ENCODE results near the gene JTB.

The JTB gene

DNA sequence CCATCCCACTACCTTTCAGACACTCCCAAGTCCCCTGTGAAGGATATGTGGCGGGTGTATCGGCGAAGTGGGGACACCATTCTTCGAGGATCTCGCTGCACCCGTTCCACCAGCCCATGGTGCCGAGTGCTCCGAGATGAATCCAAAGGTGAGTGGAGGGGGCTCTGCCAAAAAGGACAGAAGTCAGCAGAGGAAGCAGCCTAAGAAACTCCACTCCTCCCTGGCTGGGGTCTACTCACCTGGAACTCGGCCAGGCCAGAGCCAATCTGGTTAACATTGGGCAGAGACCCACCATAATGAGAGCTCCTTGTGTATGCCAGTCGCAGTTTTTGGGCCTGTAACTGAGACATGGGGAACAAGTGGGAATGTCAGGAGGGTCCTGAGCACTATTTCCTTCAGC, 22.6 kb downstream of the JTB start:
- Histone ChIP-seq H4K20me1 (ENCODE audit: insufficient read depth) (0 out of 2 replicates have a peak, but pooled peaks cover 7% of the 10 kb centered on the region), H3K79me2 (ENCODE audit: insufficient read depth, low read depth) (peaks cover 43% of the 10 kb centered on the region), H3K9ac (no peak overlapping the region)

DNA sequence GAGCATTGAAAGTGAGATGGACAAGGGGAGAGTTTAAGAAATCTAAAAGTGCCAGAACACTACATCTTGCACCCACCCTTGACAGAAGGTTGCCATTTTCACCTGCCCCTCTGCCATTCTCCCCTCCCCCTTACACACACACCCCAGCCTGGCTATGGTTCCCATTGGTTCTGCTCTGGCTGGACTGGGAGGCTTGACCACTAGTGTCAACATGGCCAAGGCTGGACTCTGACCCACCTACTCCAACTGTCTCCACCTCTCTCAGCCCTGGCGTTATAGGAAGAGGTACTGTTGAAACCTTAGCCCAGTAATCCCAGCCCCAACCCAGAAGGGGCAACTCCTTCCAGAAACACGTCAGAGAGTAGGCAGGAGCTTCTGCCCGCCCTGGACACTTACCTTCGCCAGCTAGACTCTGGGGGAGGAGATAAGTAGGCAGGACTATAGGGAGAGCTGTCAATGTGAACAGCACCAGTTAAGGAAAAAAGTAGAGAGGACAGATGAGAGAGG, 23.6 kb downstream of the JTB start:
- Histone ChIP-seq H3K27ac (no peak overlapping the region), H3K4me2 (no peak overlapping the region), H4K20me1 (ENCODE audit: insufficient read depth) (0 out of 2 replicates have a peak, but pooled peaks cover 7% of the 10 kb centered on the region), H3K4me3 (IDR thresholded peaks at IDR 0.05; ENCODE audit: insufficient read depth, low read depth, low read length) (no peak overlapping the region), H3K36me3 (ENCODE audit: insufficient read depth) (no peaks in the 10 kb centered on the region; the same call in 1 of the 2 replicates), H2AFZ (ENCODE audit: low read depth) (no peak overlapping the region), H3K4me1 (ENCODE audit: low read depth, poor library complexity, severe bottlenecking) (peaks cover 18% of the 10 kb centered on the region), H3K79me2 (ENCODE audit: insufficient read depth, low read depth) (peaks cover 43% of the 10 kb centered on the region), H3K9ac (no peak overlapping the region), H3K27me3 (ENCODE audit: insufficient read depth, low read depth) (no peaks in the 10 kb centered on the region)
- TF ChIP-seq, protein P1, sequence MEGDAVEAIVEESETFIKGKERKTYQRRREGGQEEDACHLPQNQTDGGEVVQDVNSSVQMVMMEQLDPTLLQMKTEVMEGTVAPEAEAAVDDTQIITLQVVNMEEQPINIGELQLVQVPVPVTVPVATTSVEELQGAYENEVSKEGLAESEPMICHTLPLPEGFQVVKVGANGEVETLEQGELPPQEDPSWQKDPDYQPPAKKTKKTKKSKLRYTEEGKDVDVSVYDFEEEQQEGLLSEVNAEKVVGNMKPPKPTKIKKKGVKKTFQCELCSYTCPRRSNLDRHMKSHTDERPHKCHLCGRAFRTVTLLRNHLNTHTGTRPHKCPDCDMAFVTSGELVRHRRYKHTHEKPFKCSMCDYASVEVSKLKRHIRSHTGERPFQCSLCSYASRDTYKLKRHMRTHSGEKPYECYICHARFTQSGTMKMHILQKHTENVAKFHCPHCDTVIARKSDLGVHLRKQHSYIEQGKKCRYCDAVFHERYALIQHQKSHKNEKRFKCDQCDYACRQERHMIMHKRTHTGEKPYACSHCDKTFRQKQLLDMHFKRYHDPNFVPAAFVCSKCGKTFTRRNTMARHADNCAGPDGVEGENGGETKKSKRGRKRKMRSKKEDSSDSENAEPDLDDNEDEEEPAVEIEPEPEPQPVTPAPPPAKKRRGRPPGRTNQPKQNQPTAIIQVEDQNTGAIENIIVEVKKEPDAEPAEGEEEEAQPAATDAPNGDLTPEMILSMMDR (conservative IDR thresholded peaks at IDR 0.05; ENCODE audit: low read depth, low read length): no peak

More for the DNA sequence above, 22.6 kb downstream of the JTB start:
- H3K27ac ChIP-seq: no peak overlapping the region
- peaks cover 23% of the 10 kb centered on the region for H3K4me1 ChIP-seq (ENCODE audit: low read depth, poor library complexity, severe bottlenecking)
- TF ChIP-seq, protein P1 (conservative IDR thresholded peaks at IDR 0.05; ENCODE audit: low read depth, low read length): no peak
- no peaks in the 10 kb centered on the region for H3K27me3 ChIP-seq (ENCODE audit: insufficient read depth, low read depth)
- no peaks in the 10 kb centered on the region; the same call in 1 of the 2 replicates for H3K36me3 ChIP-seq (ENCODE audit: insufficient read depth)
- no peak overlapping the region for H3K4me3 ChIP-seq (IDR thresholded peaks at IDR 0.05; ENCODE audit: insufficient read depth, low read depth, low read length)
- no peak overlapping the region for H2AFZ ChIP-seq (ENCODE audit: low read depth)
- H3K4me2 ChIP-seq: no peak overlapping the region

DNA sequence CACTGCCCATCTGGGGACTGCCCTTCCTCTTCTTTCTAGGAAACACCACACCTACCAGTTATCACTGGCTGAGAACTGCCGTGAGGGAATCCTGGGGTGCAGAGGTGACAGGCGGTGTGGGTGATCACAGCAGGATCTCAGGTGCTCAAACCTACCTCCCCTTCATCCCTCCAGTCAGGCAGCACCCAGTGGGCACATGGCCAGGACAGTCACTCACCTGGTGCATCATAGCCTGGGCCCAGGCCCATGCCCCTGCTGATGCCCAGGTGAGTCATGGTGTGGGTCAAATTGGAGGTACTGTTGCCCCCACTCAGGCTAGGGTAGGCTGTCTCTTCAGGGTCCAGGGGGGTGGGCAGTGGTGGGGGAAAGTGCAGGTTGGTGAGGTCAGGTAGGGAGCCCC, 25.7 kb downstream of the JTB start:
- TF ChIP-seq, protein P1 (conservative IDR thresholded peaks at IDR 0.05; ENCODE audit: low read depth, low read length): no peak
- H3K36me3 ChIP-seq (ENCODE audit: insufficient read depth): no peaks in the 10 kb centered on the region; the same call in 1 of the 2 replicates
- H3K9ac ChIP-seq: no peak overlapping the region
- 0 out of 2 replicates have a peak, but pooled peaks cover 4% of the 10 kb centered on the region for H4K20me1 ChIP-seq (ENCODE audit: insufficient read depth)
- H3K4me2 ChIP-seq: no peak overlapping the region
- H3K4me1 ChIP-seq (ENCODE audit: low read depth, poor library complexity, severe bottlenecking): peaks cover 12% of the 10 kb centered on the region
- H3K27ac ChIP-seq: no peak overlapping the region
- H3K79me2 ChIP-seq (ENCODE audit: insufficient read depth, low read depth): peaks cover 29% of the 10 kb centered on the region
- H2AFZ ChIP-seq (ENCODE audit: low read depth): no peak overlapping the region
- H3K4me3 ChIP-seq (IDR thresholded peaks at IDR 0.05; ENCODE audit: insufficient read depth, low read depth, low read length): no peak overlapping the region
- H3K27me3 ChIP-seq (ENCODE audit: insufficient read depth, low read depth): no peaks in the 10 kb centered on the region

DNA sequence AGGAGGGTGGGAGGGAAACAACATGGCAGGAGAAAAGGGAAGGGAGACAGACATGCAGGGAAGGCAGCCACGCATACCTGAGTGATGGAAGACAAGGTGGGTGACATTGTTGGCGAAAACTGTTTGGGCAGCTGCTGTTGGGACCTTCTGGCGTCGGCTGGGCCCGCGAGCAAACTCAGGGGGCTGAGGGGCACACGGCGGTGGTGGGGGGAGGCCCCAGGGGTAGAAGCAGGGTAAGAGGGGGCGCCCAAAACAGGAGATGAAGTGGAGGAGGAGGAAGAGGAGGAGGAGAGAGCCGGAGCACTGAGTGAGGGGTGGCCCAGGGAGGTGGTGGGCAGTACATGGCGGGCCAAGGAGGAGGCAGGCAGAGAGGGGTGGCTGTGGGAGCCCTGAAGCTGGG, 26.3 kb downstream of the JTB start:
- Histone ChIP-seq H4K20me1 (ENCODE audit: insufficient read depth) (no peaks in the 10 kb centered on the region), H3K27me3 (ENCODE audit: insufficient read depth, low read depth) (no peaks in the 10 kb centered on the region), H3K4me1 (ENCODE audit: low read depth, poor library complexity, severe bottlenecking) (peaks cover 8% of the 10 kb centered on the region), H3K36me3 (ENCODE audit: insufficient read depth) (no peaks in the 10 kb centered on the region; the same call in 1 of the 2 replicates), H3K9ac (no peak overlapping the region), H3K27ac (no peak overlapping the region), H3K79me2 (ENCODE audit: insufficient read depth, low read depth) (peaks cover 23% of the 10 kb centered on the region), H3K4me3 (IDR thresholded peaks at IDR 0.05; ENCODE audit: insufficient read depth, low read depth, low read length) (no peak overlapping the region), H2AFZ (ENCODE audit: low read depth) (no peak overlapping the region), H3K4me2 (no peak overlapping the region)
- TF ChIP-seq, protein P1 (conservative IDR thresholded peaks at IDR 0.05; ENCODE audit: low read depth, low read length): no peak

Measured in KMS-11 (cell line).